Ovary (tissue), 9 donors: ENCODE measurements around the gene ADAMTS14. TPM values are rescaled to one million over a fixed set of nuclear protein-coding genes. Genes with fewer than 3 reads are reported as not detected.

ENCODE experiments used
- DNase-seq, 5 donors: peaks; one replicate each; pipeline ENCODE4 v3.0.0-alpha.2; 2019 to 2020
- H3K27ac ChIP-seq, 2 donors: fragments of 200-600 bp; one replicate each; pipeline versions ENCODE4 v1.5.1 to v1.8.0; 2019 to 2022
- H3K27me3 ChIP-seq: fragments of 200-600 bp; one replicate; pipeline ENCODE4 v1.8.0; 2022
- H3K36me3 ChIP-seq: fragments of 200-600 bp; sonication (generic); one replicate; pipeline ENCODE4 v1.5.1; 2019
- H3K4me1 ChIP-seq: one replicate; pipeline ENCODE4 v1.8.1; 2013; ENCODE audit warnings: mild to moderate bottlenecking, moderate library complexity; ENCODE audit not compliant: insufficient read depth
- H3K4me3 ChIP-seq: fragments of 200-600 bp; sonication (generic); one replicate; pipeline ENCODE4 v1.5.1; 2017
- H3K9me3 ChIP-seq, 2 donors: fragments of 200-600 bp in 1 of 2; sonication (generic) in 1 of 2; one replicate each; pipeline versions ENCODE4 v1.5.1 to v1.8.1; 2013 to 2019; ENCODE audit warnings: mild to moderate bottlenecking in 1 of 2, moderate library complexity in 1 of 2
- EP300 ChIP-seq: sonication (generic); formaldehyde crosslinking; IDR thresholded peaks from one replicate; pipeline ENCODE4 v1.6.1; 2017; ENCODE audit warnings: antibody characterized with exemption
- POLR2A ChIP-seq: fragments of 450-650 bp; IDR thresholded peaks from one replicate; pipeline ENCODE4 v1.6.1; 2017; ENCODE audit warnings: antibody characterized with exemption, mild to moderate bottlenecking, moderate library complexity
- WGBS, 3 donors: extraction: QIAGEN DNeasy Blood & Tissue Kit in 1 of 3; methylation state at CpG; one replicate each; pipeline versions ENCODE4 v1.1.5 to v1.1.7; 2013 to 2017; 5-methylcytosine and 5-hydroxymethylcytosine counted together
- intact Hi-C, 4 donors: fragments of 100-400 bp; cut with DNase I; formaldehyde crosslinking; loops; one replicate each; pipeline versions ENCODE4 v1.11.0 to v1.15.1; 2022 to 2023
- polyA plus RNA-seq, 2 donors: library from polyadenylated mRNA; stranded (reverse); fragments of 200-250 nt in 1 of 2; fragments of 350-450 nt in 1 of 2; fragmentation: Illumina TruSeq in 1 of 2; extraction: RNeasy Lipid Tissue Mini Kit (QIAGEN cat#74804) in 1 of 2; gene quantifications; one replicate each; pipeline ENCODE4 v1.2.3, GENCODE V29; 2013 to 2014
- total RNA-seq, 7 donors: library from RNA; depleted of rRNA in 2 of 7; stranded (reverse); fragments of >200 nt in 2 of 7; fragmentation: NEBNext Ultra II Directional in 3 of 7; extraction: Animal tissue kit (Norgen Biotek cat#: 25700) in 3 of 7; gene quantifications; one replicate each; pipeline versions ENCODE4 v1.1.0 to v1.2.4, GENCODE V29; 2016 to 2023
- TF ChIP-seq, protein P1 (sequence below), 3 donors: fragments of 450-650 bp in 2 of 3; fragments of 200-600 bp in 1 of 3; IDR thresholded peaks; one replicate each; pipeline versions ENCODE4 v1.5.1 to v1.8.0; 2016 to 2022; ENCODE audit warnings: antibody characterized with exemption in 3 of 3, mild to moderate bottlenecking in 1 of 3
- donor health status: DM: no; HTN: no; CAD: no; lungs with moderate emphysema.
- donor health status: DM: no; HTN: no; CAD: no.
- donor health status: Bipolar disorder and iron deficiency.
- donor health status: DM: yes; HTN: yes; CAD: no.
- donor health status: DM: no; HTN: no; CAD: no.
- donor health status: DM: yes; HTN: yes; CAD: no.

The ADAMTS14 gene
- total and polyA plus RNA-seq, 9 donors, result 0.07 to 0.75 (median 0.14) TPM; not detected in 3

DNA sequence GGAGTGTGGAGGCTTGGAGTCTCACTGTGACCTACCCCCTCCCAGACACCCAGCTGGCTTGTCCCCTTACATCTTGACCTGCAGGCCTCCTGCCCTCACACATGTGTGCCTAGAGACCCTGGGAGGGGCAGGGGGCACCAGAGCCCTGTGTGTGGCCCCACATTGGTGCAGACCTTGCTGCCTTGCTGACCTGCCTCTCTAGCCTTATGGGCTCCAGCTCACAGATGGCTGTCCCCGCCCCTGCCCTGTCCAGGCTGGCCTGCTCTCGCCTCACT, 9.4 kb downstream of the ADAMTS14 start:
- intact Hi-C loops, result no loop called here
- Histone ChIP-seq H3K4me1 (peaks cover 2% of the 10 kb centered on the region), H3K36me3 (no peaks in the 10 kb centered on the region), H3K27ac (no peak overlapping the region), H3K4me3 (no peak overlapping the region), H3K9me3 (no peaks in the 10 kb centered on the region), H3K27me3 (no peaks in the 10 kb centered on the region)
- 98 to 100% (median 100%) methylated on average over 2 of the region's 2 CpGs for WGBS, 3 donors
- no peak for DNase-seq
- TF ChIP-seq EP300 (no peak), POLR2A (no peak)
- TF ChIP-seq, protein P1, sequence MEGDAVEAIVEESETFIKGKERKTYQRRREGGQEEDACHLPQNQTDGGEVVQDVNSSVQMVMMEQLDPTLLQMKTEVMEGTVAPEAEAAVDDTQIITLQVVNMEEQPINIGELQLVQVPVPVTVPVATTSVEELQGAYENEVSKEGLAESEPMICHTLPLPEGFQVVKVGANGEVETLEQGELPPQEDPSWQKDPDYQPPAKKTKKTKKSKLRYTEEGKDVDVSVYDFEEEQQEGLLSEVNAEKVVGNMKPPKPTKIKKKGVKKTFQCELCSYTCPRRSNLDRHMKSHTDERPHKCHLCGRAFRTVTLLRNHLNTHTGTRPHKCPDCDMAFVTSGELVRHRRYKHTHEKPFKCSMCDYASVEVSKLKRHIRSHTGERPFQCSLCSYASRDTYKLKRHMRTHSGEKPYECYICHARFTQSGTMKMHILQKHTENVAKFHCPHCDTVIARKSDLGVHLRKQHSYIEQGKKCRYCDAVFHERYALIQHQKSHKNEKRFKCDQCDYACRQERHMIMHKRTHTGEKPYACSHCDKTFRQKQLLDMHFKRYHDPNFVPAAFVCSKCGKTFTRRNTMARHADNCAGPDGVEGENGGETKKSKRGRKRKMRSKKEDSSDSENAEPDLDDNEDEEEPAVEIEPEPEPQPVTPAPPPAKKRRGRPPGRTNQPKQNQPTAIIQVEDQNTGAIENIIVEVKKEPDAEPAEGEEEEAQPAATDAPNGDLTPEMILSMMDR (IDR thresholded peaks at IDR 0.05), result no peak

DNA sequence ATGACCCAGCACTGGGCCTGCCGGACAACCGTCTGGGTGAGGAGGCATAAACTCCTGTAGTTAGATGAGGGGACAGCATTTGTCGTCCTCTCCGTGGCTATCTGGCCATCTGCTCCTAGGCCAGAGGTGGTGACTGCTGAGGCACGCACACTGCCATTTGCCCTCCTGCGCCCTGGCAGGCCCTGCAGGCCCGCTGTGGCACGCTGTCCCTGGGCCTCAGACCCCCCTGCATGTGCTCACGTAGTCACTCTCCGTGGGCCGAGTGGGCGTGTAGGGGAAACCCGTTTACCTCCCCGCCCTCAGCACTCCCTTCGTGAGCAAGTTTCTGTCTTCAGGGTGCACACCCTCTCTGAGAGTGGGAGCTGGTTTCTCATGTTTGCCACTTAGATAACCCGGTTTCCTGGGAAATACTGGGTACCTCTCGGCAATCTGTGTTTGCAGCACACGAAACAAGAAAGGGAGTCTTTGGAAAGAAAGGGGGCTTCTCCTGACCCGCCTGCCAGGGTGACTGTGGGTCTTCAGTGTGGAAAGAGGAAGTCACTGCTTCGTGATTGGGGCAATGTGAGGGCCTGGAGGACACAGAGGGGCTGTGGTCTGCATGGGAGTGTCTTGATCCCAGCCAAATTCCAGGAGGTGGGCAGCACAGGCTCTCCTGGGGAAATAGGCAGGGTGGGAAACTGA, 10.8 kb downstream of the ADAMTS14 start:
- H3K27ac ChIP-seq, result no peak overlapping the region
- H3K36me3 ChIP-seq, result no peaks in the 10 kb centered on the region
- intact Hi-C loops, result no loop called here
- WGBS, 3 donors, result 63 to 76% (median 72%) methylated on average over 20 of the region's 20 CpGs
- no peak overlapping the region for H3K4me3 ChIP-seq
- H3K27me3 ChIP-seq, result no peaks in the 10 kb centered on the region
- no peak for DNase-seq
- peaks cover 2% of the 10 kb centered on the region for H3K4me1 ChIP-seq
- H3K9me3 ChIP-seq, result no peaks in the 10 kb centered on the region
- TF ChIP-seq, protein P1 (IDR thresholded peaks at IDR 0.05), result no peak
- no peak for TF ChIP-seq POLR2A
- TF ChIP-seq EP300, result no peak

DNA sequence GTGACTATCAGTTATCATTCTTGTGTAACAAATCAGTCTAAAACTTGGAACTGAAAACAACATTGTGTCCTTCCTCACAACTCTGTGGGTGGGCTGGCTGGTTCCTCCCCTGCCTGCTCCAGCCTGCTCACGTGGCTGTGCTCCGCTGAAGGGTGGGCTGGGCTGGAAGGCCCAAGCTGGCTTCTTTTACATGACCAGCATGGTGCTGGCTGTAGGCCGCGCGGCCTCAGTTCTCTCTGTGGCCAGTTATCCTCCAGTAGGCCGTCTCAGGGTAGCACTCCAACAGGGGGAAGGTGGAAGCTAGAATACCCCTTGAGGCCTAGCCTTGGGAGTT, 11.3 kb downstream of the ADAMTS14 start:
- H3K27ac ChIP-seq, result no peak overlapping the region
- intact Hi-C loops, result no loop called here
- peaks cover 2% of the 10 kb centered on the region for H3K4me1 ChIP-seq
- H3K9me3 ChIP-seq, result no peaks in the 10 kb centered on the region
- no peaks in the 10 kb centered on the region for H3K36me3 ChIP-seq
- TF ChIP-seq EP300, result no peak
- TF ChIP-seq, protein P1 (IDR thresholded peaks at IDR 0.05), result no peak
- TF ChIP-seq POLR2A, result no peak
- H3K27me3 ChIP-seq, result no peaks in the 10 kb centered on the region
- WGBS, 3 donors, result 39 to 52% (median 46%) methylated on average over 6 of the region's 6 CpGs
- no peak for DNase-seq
- H3K4me3 ChIP-seq, result no peak overlapping the region

DNA sequence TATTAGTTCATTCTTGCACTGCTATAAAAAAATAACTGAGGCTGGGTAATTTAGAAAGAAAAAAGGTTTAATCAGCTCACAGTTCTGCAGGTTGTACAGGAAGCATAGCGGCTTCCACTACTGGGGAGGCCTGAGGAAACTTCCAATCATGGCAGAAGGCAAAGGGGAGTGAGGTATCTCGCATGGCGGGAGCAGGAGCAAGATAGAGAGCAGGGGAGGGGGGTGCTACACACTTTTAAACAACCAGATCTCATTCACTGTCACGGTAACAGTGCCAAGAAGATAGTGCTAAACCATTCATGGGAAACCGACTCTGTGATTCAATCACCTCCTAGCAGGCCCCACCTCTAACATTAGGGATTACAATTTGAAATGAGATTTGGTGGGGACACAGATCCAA, 11.6 kb downstream of the ADAMTS14 start:
- DNase-seq, result no peak
- TF ChIP-seq, protein P1 (IDR thresholded peaks at IDR 0.05), result no peak
- no peak for TF ChIP-seq EP300
- no peak for TF ChIP-seq POLR2A
- H3K4me1 ChIP-seq, result peaks cover 2% of the 10 kb centered on the region
- H3K9me3 ChIP-seq, result no peaks in the 10 kb centered on the region
- H3K4me3 ChIP-seq, result no peak overlapping the region
- intact Hi-C loops, result no loop called here
- no peak overlapping the region for H3K27ac ChIP-seq
- 87 to 98% (median 90%) methylated on average over 5 of the region's 5 CpGs for WGBS, 3 donors
- H3K27me3 ChIP-seq, result no peaks in the 10 kb centered on the region
- no peaks in the 10 kb centered on the region for H3K36me3 ChIP-seq
